ENCODE data around the gene VWA5B2. TPM values are rescaled to one million over a fixed set of nuclear protein-coding genes. Genes with fewer than 3 reads are reported as not detected.

Gene VWA5B2
- total and polyA plus RNA-seq, 7 donors, result 0.23 to 1.0 (median 0.60) TPM; not detected in 2

GRCh38 chr3:184203526-184203925 is 25.9 kb upstream of the VWA5B2 start:
- Histone ChIP-seq H3K36me3 (no peaks in the 10 kb centered on the region), H3K27ac (no peak overlapping the region), H3K4me3 (no peak overlapping the region), H3K27me3 (peaks cover 0 to 20% (median 0%) of the 10 kb centered on the region in 3 donors), H3K9me3 (no peaks in the 10 kb centered on the region), H3K4me1 (no peaks in the 10 kb centered on the region)
- DNase-seq, result no peak
- 86 to 90% methylated on average over 8 of the region's 8 CpGs for WGBS, 2 donors
- TF ChIP-seq EP300 (IDR thresholded peaks at IDR 0.05) (no peak), POLR2AphosphoS5 (IDR thresholded peaks at IDR 0.05) (no peak), POLR2A (IDR thresholded peaks at IDR 0.05) (no peak), CTCF (IDR thresholded peaks at IDR 0.05) (no peak)
- intact Hi-C loops (cut with DNase I), result no loop called here

- no peaks in the 10 kb centered on the region for H3K9me3 ChIP-seq
- H3K4me3 ChIP-seq, result no peak overlapping the region
- H3K27me3 ChIP-seq, result peaks cover 0 to 20% (median 0%) of the 10 kb centered on the region in 3 donors
- 64 to 75% methylated on average over 11 of the region's 11 CpGs for WGBS, 2 donors
- TF ChIP-seq POLR2AphosphoS5 (IDR thresholded peaks at IDR 0.05) (no peak), CTCF (IDR thresholded peaks at IDR 0.05) (no peak), POLR2A (IDR thresholded peaks at IDR 0.05) (no peak), EP300 (IDR thresholded peaks at IDR 0.05) (no peak)
- no peak for DNase-seq
- H3K27ac ChIP-seq, result no peak overlapping the region
- no peaks in the 10 kb centered on the region for H3K36me3 ChIP-seq
- intact Hi-C loops (cut with DNase I), result no loop called here
- no peaks in the 10 kb centered on the region for H3K4me1 ChIP-seq
Measured at GRCh38 chr3:184209146-184209923, 20.1 kb upstream of the VWA5B2 start.

- DNase-seq, result no peak
- 79 to 84% methylated on average over 5 of the region's 5 CpGs for WGBS, 2 donors
- no peaks in the 10 kb centered on the region for H3K9me3 ChIP-seq
- no peaks in the 10 kb centered on the region for H3K4me1 ChIP-seq
- H3K27me3 ChIP-seq, result peaks cover 0 to 13% (median 0%) of the 10 kb centered on the region in 3 donors
- intact Hi-C loops (cut with DNase I), result no loop called here
- TF ChIP-seq CTCF (IDR thresholded peaks at IDR 0.05) (no peak), EP300 (IDR thresholded peaks at IDR 0.05) (no peak), POLR2AphosphoS5 (IDR thresholded peaks at IDR 0.05) (no peak), POLR2A (IDR thresholded peaks at IDR 0.05) (no peak)
- H3K4me3 ChIP-seq, result no peak overlapping the region
- H3K36me3 ChIP-seq, result no peaks in the 10 kb centered on the region
- no peak overlapping the region for H3K27ac ChIP-seq
Measured at GRCh38 chr3:184211297-184211696, 18.1 kb upstream of the VWA5B2 start.

- Histone ChIP-seq H3K4me3 (no peak overlapping the region), H3K4me1 (no peaks in the 10 kb centered on the region), H3K27ac (no peak overlapping the region), H3K9me3 (no peaks in the 10 kb centered on the region), H3K27me3 (peaks cover 0 to 9% (median 0%) of the 10 kb centered on the region in 3 donors), H3K36me3 (no peaks in the 10 kb centered on the region)
- no peak for TF ChIP-seq CTCF (IDR thresholded peaks at IDR 0.05)
- WGBS, 2 donors, result 85 to 86% methylated on average over 5 of the region's 5 CpGs
- intact Hi-C loops (cut with DNase I), result no loop called here
- no peak for DNase-seq
Measured at GRCh38 chr3:184211718-184212117, 17.7 kb upstream of the VWA5B2 start.

GRCh38 chr3:184218814-184219213 is 10.6 kb upstream of the VWA5B2 start:
- intact Hi-C loops (cut with DNase I), result no loop called here
- H3K27me3 ChIP-seq, result peaks cover 0 to 16% (median 5%) of the 10 kb centered on the region in 3 donors
- H3K27ac ChIP-seq, result no peak overlapping the region
- no peaks in the 10 kb centered on the region for H3K4me1 ChIP-seq
- no peak for TF ChIP-seq POLR2AphosphoS5 (IDR thresholded peaks at IDR 0.05)
- TF ChIP-seq EP300 (IDR thresholded peaks at IDR 0.05), result no peak
- TF ChIP-seq POLR2A (IDR thresholded peaks at IDR 0.05), result no peak
- TF ChIP-seq CTCF (IDR thresholded peaks at IDR 0.05), result no peak
- no peak for DNase-seq
- 51% methylated on average over 4 of the region's 4 CpGs for WGBS, 2 donors
- no peak overlapping the region for H3K4me3 ChIP-seq
- no peaks in the 10 kb centered on the region for H3K36me3 ChIP-seq
- H3K9me3 ChIP-seq, result no peaks in the 10 kb centered on the region
